ENCODE data around the gene AUTS2.

AUTS2 gene

GRCh38 chr7:69849268-69849667 is 251.0 kb downstream of the AUTS2 start:
- Histone ChIP-seq H3K27me3 (ENCODE audit: low read length) (no peaks in the 10 kb centered on the region), H3K9ac (ENCODE audit: low read length) (no peak overlapping the region), H4K20me1 (ENCODE audit: low read depth, low read length) (peaks cover 26% of the 10 kb centered on the region), H3F3A (ENCODE audit: insufficient read depth) (0 out of 2 replicates have a peak, but pooled peaks cover under 1% of the 10 kb centered on the region), H2AFZ (ENCODE audit: low read depth, low read length, severe bottlenecking) (no peak overlapping the region), H3K4me3 (ENCODE audit: insufficient read depth, low read length, poor library complexity, severe bottlenecking) (no peak overlapping the region), H3K9me3 (ENCODE audit: insufficient read depth, low read length) (no peaks in the 10 kb centered on the region), H3K27ac (ENCODE audit: low read depth, low read length) (no peak overlapping the region), H3K79me2 (ENCODE audit: insufficient read depth, low read length) (peaks cover 42% of the 10 kb centered on the region; the same call in 1 of the 2 replicates), H3K9me2 (replicated peaks; ENCODE audit: insufficient read depth, low read length) (no peaks in the 10 kb centered on the region), H3K36me3 (ENCODE audit: low read length) (no peaks in the 10 kb centered on the region), H3K4me2 (ENCODE audit: low read depth, low read length, poor library complexity, severe bottlenecking) (no peak overlapping the region)
- no peak for TF ChIP-seq EZH2phosphoT487 (conservative IDR thresholded peaks at IDR 0.05; ENCODE audit: low read length)
- TF ChIP-seq, protein P1, sequence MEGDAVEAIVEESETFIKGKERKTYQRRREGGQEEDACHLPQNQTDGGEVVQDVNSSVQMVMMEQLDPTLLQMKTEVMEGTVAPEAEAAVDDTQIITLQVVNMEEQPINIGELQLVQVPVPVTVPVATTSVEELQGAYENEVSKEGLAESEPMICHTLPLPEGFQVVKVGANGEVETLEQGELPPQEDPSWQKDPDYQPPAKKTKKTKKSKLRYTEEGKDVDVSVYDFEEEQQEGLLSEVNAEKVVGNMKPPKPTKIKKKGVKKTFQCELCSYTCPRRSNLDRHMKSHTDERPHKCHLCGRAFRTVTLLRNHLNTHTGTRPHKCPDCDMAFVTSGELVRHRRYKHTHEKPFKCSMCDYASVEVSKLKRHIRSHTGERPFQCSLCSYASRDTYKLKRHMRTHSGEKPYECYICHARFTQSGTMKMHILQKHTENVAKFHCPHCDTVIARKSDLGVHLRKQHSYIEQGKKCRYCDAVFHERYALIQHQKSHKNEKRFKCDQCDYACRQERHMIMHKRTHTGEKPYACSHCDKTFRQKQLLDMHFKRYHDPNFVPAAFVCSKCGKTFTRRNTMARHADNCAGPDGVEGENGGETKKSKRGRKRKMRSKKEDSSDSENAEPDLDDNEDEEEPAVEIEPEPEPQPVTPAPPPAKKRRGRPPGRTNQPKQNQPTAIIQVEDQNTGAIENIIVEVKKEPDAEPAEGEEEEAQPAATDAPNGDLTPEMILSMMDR (IDR thresholded peaks at IDR 0.05; ENCODE audit: insufficient read depth, low read length, poor library complexity, severe bottlenecking): no peak

- no peak for TF ChIP-seq EZH2phosphoT487 (conservative IDR thresholded peaks at IDR 0.05; ENCODE audit: low read length)
- TF ChIP-seq, protein P1 (IDR thresholded peaks at IDR 0.05; ENCODE audit: insufficient read depth, low read length, poor library complexity, severe bottlenecking): no peak
- H3K9me3 ChIP-seq (ENCODE audit: insufficient read depth, low read length): no peaks in the 10 kb centered on the region
- H3K27me3 ChIP-seq (ENCODE audit: low read length): no peaks in the 10 kb centered on the region
- H3K36me3 ChIP-seq (ENCODE audit: low read length): no peaks in the 10 kb centered on the region
- peaks cover 20% of the 10 kb centered on the region; the same call in 1 of the 2 replicates for H3K79me2 ChIP-seq (ENCODE audit: insufficient read depth, low read length)
- H3K4me3 ChIP-seq (ENCODE audit: insufficient read depth, low read length, poor library complexity, severe bottlenecking): no peak overlapping the region
- H3K9me2 ChIP-seq (replicated peaks; ENCODE audit: insufficient read depth, low read length): no peaks in the 10 kb centered on the region
- peaks cover 31% of the 10 kb centered on the region for H4K20me1 ChIP-seq (ENCODE audit: low read depth, low read length)
- no peak overlapping the region for H3K27ac ChIP-seq (ENCODE audit: low read depth, low read length)
- no peaks in the 10 kb centered on the region for H3F3A ChIP-seq (ENCODE audit: insufficient read depth)
- H3K9ac ChIP-seq (ENCODE audit: low read length): no peak overlapping the region
- H3K4me2 ChIP-seq (ENCODE audit: low read depth, low read length, poor library complexity, severe bottlenecking): no peak overlapping the region
- no peak overlapping the region for H2AFZ ChIP-seq (ENCODE audit: low read depth, low read length, severe bottlenecking)
These were observed 258.7 kb downstream of the AUTS2 start for GRCh38 chr7:69857014-69857413.

DNA sequence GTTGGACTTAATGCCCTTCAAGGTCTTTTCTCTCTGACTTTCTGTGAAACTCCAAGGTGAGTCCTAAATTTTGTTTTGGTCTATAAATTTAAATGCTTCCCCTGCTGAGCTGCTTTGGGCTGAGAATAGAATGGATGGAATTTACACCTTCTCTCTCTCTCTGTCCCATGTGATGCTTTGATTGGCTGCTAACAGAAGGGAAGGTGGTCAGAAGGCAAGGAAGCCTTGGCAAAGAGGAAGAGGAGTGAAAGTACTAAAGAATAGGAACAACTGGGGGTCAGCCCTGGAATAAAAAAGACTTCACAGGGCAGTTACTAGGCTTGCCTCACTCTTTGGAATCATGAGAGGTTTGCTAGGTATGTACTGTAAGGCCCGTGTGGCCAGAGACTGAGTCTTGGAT is 260.2 kb downstream of the AUTS2 start:
- Histone ChIP-seq H3K27ac (ENCODE audit: low read depth, low read length) (no peak overlapping the region), H3K9me2 (replicated peaks; ENCODE audit: insufficient read depth, low read length) (no peaks in the 10 kb centered on the region), H3K9me3 (ENCODE audit: insufficient read depth, low read length) (no peaks in the 10 kb centered on the region), H3K4me3 (ENCODE audit: insufficient read depth, low read length, poor library complexity, severe bottlenecking) (no peak overlapping the region), H3K27me3 (ENCODE audit: low read length) (no peaks in the 10 kb centered on the region), H3K36me3 (ENCODE audit: low read length) (no peaks in the 10 kb centered on the region), H3K9ac (ENCODE audit: low read length) (no peak overlapping the region), H4K20me1 (ENCODE audit: low read depth, low read length) (peaks cover 20% of the 10 kb centered on the region), H3K4me2 (ENCODE audit: low read depth, low read length, poor library complexity, severe bottlenecking) (no peak overlapping the region), H2AFZ (ENCODE audit: low read depth, low read length, severe bottlenecking) (no peak overlapping the region), H3K79me2 (ENCODE audit: insufficient read depth, low read length) (peaks cover 11% of the 10 kb centered on the region; the same call in 1 of the 2 replicates), H3F3A (ENCODE audit: insufficient read depth) (no peaks in the 10 kb centered on the region)
- TF ChIP-seq EZH2phosphoT487 (conservative IDR thresholded peaks at IDR 0.05; ENCODE audit: low read length): no peak
- TF ChIP-seq, protein P1 (IDR thresholded peaks at IDR 0.05; ENCODE audit: insufficient read depth, low read length, poor library complexity, severe bottlenecking): no peak

All from SU-DHL-6 (cell line).